Fibroblast of skin of abdomen (primary cell): ENCODE data around the gene LIMCH1.
"Not testable (repeated sequence)": the region's sequence is repeated elsewhere in the genome, so short reads cannot be mapped to it uniquely, and the experiment has no call there.

ENCODE experiments used
- DNase-seq: peaks from one replicate; pipeline ENCODE4 v3.0.0-alpha.2; 2013

The LIMCH1 gene

DNA sequence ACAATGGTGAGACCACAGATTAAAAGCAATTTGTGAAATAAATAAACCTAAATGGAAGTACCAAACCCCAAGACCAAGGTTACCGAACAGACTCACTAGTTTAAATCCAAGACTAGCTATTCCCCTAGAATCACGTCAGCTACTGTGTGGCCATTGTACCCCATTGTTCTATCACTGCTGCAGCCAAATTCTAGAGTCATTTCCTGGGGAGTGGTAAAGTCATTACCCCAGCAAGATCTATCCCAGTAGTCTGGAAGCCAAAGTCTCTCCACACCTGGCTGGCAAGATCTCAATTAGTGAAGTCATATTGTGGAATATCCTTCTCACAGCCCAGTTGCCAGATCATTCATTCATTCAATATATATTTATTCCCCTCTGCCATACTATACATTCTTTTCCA lies 143.1 kb downstream of the LIMCH1 start:
- DNase-seq, result no peak

DNA sequence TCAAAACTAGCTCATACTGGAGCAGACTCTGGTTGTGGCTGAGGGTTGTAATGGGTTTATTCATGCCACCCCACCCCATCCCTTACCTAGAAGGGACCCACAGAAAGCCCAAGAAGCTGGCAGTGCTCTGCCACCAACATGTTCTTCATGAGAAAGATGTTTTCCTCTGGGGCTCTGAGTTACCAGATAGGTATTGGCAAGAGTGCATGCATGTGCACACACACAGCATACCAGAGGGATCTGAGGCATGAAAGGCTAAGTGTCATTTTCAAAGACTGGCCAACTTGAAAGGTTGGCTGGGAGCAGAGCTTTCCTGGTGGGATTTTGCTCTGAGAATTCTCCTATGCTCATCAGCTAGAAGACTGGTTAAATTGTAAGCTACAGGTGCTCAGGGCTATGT lies 145.4 kb downstream of the LIMCH1 start:
- peak; percentile 5 for DNase-seq

DNA sequence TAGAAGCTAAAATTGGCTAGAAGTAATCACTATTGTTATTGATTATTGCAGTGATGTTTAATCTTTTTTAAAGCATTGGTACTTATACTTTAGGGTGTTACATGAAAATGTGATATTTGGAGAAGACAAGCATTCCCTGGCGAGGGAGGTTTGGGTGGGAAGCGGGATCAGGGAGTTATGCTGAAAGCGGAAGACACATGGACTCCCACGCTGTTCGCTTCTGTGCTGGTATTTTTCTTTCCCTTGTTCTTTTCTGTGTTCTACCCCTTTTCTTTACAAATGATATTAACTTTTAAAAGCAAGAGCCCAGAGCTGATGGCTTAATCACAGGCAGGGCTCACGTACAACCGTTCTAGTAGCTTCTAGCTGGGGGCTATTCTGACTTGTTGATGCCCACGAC lies 148.9 kb downstream of the LIMCH1 start:
- no peak for DNase-seq

GRCh38 chr4:41687971-41688370 lies 150.0 kb downstream of the LIMCH1 start:
- DNase-seq, result no peak

GRCh38 chr4:41692717-41693345 lies 154.9 kb downstream of the LIMCH1 start:
- DNase-seq, result peak; percentile 57

- peak; percentile 26 for DNase-seq
These were observed 155.7 kb downstream of the LIMCH1 start for GRCh38 chr4:41693629-41694028.

- DNase-seq, result no peak
These were observed 158.2 kb downstream of the LIMCH1 start for GRCh38 chr4:41696131-41696530.

DNA sequence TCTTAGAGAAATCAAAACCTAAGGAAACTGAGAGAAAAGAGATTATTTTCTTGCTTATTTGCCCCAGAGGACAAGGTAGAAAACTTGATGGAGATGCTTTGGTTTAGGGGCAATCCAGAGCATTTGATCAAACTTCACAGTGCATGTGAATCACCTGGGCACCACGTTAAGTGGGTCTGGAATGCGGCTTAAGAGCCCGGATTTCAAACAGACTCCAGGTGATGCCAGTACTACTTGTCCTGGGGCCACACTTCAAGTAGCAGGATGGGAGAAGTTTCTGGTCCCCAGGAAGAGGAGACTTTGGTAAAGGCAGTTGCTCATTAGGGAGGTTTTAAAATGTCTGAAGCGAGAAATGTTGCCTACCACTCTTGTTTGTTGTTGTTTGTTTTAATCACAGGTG lies 158.8 kb downstream of the LIMCH1 start:
- no peak for DNase-seq

GRCh38 chr4:41701983-41702382 lies 164.0 kb downstream of the LIMCH1 start:
- DNase-seq, result no peak

DNA sequence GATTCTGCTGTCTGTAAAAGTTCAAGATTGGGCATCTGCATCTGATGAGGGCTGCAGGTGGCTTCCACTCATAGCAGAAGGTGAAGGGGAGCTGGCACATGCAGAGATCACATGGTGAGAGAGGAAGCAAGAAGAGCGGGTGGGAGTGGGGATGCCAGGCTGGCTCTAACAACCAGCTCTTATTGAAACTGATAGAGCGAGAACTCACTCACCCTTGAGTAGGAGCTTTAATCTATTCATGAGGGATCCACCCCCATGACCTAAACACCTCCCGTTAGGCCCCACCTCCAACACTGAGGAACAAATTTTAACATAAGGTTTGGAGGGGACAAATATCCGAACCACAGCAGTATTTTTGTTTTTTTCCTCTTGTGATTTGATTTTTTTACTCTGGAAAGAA lies 164.8 kb downstream of the LIMCH1 start:
- DNase-seq, result no peak

- DNase-seq, result no peak
These were observed 165.8 kb downstream of the LIMCH1 start for GRCh38 chr4:41703785-41704184.

DNA sequence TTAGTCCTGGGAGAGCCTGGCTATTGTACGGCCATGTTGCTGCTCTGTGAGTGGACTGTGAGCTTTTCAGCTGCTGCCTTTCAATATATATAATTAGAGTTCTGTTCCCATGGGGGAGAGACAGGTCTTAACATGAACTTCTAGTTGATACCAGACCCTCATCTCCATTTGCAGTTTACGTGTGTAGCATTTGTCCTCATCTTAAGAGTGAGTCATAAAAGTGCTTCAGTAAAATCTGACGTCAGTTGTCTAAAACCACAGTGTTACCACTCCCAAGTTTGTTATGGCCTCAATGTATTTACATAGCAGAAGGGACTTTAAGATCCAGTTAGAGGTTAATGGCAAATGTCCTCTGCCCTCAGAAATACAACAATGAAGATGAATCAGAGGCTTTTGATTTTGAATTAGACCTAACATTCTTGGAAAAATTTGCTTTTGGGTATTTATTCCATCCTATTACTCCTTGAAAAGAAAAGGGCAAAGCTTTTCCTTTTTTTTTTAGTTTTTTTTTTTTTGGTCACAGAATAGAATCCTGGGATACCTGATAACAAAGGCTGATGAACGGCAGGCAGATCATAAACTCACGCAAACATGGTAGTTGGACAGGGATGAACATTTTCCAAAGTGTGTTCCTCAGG lies 172.0 kb downstream of the LIMCH1 start:
- DNase-seq, result peak; percentile 47

- DNase-seq, result not testable (repeated sequence)
These were observed 173.7 kb downstream of the LIMCH1 start for GRCh38 chr4:41711654-41712053.

GRCh38 chr4:41712425-41712824 lies 174.5 kb downstream of the LIMCH1 start:
- no peak for DNase-seq

DNA sequence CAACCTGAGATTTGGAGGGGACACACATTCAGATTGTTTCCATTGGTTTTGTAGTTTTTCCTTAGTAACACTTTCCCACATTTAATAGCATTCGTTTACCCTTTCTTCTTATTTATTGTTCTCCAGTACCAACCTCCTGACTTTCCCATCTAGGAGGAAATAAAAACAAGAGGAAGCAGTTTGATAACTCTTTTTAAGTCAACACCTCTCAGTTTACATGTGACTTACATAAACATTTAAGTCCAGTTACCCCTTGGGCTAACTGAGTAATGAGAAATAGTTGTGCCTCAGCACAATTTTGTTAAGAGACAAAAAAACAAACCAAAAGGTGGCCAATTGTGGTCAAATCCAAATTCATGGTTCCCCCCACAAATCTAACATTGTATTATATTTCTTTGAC lies 175.8 kb downstream of the LIMCH1 start:
- DNase-seq, result no peak

- no peak for DNase-seq
These were observed 176.5 kb downstream of the LIMCH1 start for GRCh38 chr4:41714364-41715000.

GRCh38 chr4:41715155-41715554 lies 177.2 kb downstream of the LIMCH1 start:
- peak; percentile 24 for DNase-seq

GRCh38 chr4:41718907-41719306 lies 180.9 kb downstream of the LIMCH1 start:
- DNase-seq, result peak; percentile 69

- peak; percentile 35 for DNase-seq
These were observed 181.5 kb downstream of the LIMCH1 start for GRCh38 chr4:41719417-41719816.

- peak; percentile 10 for DNase-seq
These were observed 184.2 kb downstream of the LIMCH1 start for GRCh38 chr4:41722181-41722580.

GRCh38 chr4:41723286-41723685 lies 185.3 kb downstream of the LIMCH1 start:
- no peak for DNase-seq

GRCh38 chr4:41725254-41725653 lies 187.3 kb downstream of the LIMCH1 start:
- no peak for DNase-seq

- no peak for DNase-seq
These were observed 190.1 kb downstream of the LIMCH1 start for GRCh38 chr4:41727861-41728572.

- DNase-seq, result no peak
These were observed 190.6 kb downstream of the LIMCH1 start for GRCh38 chr4:41728573-41728913.
